ENCODE data around the gene DOK7. TPM values are rescaled to one million over a fixed set of nuclear protein-coding genes. Genes with fewer than 3 reads are reported as not detected.

Gene DOK7
- polyA plus RNA-seq, 4 donors: 0.28 to 7.5 (median 0.81) TPM; not detected in 1

DNA sequence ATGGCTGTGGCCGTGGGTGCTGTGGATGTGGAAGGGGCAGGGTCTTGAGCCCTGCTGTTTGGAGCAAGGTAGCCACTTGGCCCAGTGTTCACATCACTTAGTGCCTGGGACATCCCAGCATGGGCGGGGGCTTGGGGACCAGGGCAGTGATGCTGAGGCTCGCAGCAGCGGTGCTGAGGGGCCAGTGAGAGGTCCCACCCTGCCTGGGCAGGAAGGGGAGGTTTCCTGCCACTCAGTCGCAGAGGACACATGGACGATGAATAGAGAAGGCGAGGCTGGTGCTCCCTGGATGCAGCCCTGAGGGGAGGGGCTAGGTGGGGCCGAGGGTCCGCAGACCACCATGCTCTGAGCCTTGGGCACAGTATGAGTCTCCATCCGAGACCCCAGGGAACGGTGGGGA, 25.7 kb downstream of the DOK7 start:
- H3K27ac ChIP-seq (ENCODE audit: low read depth in 1 of 3, low read length in 2 of 3): no peak overlapping the region
- DNase-seq (no peak), FAIRE-seq (no peak)
- H3K9me3 ChIP-seq (ENCODE audit: control insufficient read depth in 2 of 2, insufficient read depth in 1 of 2, low read depth in 1 of 2, low read length in 1 of 2): no peaks in the 10 kb centered on the region
- H3K27me3 ChIP-seq (ENCODE audit: control insufficient read depth in 3 of 3, insufficient read depth in 3 of 3, low read length in 3 of 3): peaks cover 7 to 76% (median 9%) of the 10 kb centered on the region in 3 donors
- WGBS, 3 donors: 31 to 46% (median 41%) methylated on average over 11 of the region's 11 CpGs
- no peak overlapping the region for H3K4me3 ChIP-seq (ENCODE audit: low read depth in 1 of 3, low read length in 3 of 3)
- H3K4me1 ChIP-seq (ENCODE audit: control insufficient read depth in 3 of 3, insufficient read depth in 2 of 3, low read depth in 1 of 3, low read length in 2 of 3): peaks cover 0 to 23% (median 0%) of the 10 kb centered on the region in 3 donors
- H3K36me3 ChIP-seq (ENCODE audit: control insufficient read depth in 3 of 3, insufficient read depth in 2 of 3, low read depth in 1 of 3, low read length in 3 of 3): no peaks in the 10 kb centered on the region

DNA sequence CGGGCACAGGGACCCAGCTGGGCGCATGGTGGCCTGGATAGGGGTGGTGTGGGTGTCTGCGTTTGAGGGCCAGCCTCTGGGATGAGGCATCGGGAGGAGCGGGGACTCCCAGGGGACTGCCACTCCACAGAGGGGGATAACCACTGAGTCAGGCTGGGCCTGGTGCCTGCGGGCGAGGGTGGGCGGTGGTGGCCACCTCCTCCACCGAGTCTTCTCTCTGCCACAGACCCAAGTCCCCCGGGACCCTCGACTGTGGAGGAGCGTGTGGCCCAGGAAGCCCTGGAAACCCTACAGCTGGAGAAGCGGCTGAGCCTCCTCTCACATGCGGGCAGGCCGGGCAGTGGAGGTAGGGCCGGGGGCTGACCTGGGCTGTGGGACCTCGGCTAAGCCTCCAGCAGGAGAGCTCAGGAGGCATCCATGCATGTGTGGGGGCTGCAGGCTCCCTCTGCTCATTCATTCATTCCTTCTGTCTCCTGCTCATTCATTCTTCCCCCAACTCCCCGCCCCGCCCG, 26.4 kb downstream of the DOK7 start:
- Histone ChIP-seq H3K36me3 (ENCODE audit: control insufficient read depth in 3 of 3, insufficient read depth in 2 of 3, low read depth in 1 of 3, low read length in 3 of 3) (peaks cover 0 to 3% (median 0%) of the 10 kb centered on the region in 3 donors), H3K4me1 (ENCODE audit: control insufficient read depth in 3 of 3, insufficient read depth in 2 of 3, low read depth in 1 of 3, low read length in 2 of 3) (peaks cover 0 to 27% (median 0%) of the 10 kb centered on the region in 3 donors), H3K27ac (ENCODE audit: low read depth in 1 of 3, low read length in 2 of 3) (no peak overlapping the region), H3K27me3 (ENCODE audit: control insufficient read depth in 3 of 3, insufficient read depth in 3 of 3, low read length in 3 of 3) (peaks cover 6 to 70% (median 6%) of the 10 kb centered on the region in 3 donors), H3K9me3 (ENCODE audit: control insufficient read depth in 2 of 2, insufficient read depth in 1 of 2, low read depth in 1 of 2, low read length in 1 of 2) (no peaks in the 10 kb centered on the region), H3K4me3 (ENCODE audit: low read depth in 1 of 3, low read length in 3 of 3) (no peak overlapping the region)
- WGBS, 3 donors: 42 to 51% (median 46%) methylated on average over 17 to 20 of the region's 20 CpGs
- no peak for FAIRE-seq
- DNase-seq: no peak

DNA sequence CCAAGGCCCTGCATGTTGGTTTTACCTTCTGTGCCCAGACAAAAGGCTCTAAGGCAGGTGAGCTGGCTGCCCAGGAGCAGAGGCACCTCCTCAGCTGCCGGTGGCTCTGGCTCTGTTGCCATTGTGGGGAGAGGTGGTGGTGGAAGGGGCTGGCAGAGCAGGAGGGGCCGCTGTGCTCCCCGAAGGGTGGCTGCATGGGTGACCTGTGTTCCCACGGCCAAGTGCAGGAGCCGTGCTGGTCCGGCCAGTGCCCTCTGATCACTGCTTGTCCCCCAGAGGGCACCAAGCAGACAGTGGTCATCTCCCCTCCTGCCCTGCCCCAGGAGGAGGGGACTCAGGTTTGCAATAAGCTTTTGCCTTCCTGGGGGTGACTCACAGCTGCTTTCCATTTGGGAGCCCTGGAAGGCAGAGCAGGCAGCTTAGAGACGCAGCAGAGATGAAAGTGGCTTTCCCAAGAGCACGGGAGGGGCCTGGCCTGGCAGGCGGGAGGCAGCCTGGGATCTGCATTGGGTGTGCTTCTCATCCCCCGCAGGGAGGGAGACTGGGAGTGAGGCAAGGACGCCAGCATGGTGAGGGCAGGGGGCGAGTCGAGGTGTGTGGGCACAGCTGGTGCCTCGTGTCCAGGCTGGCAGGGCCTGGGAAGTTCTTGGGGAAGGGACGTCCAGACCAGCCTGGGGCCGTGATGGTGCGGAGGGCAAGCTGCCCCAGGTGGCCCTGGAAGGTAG, 28.7 kb downstream of the DOK7 start:
- no peak for DNase-seq

DNA sequence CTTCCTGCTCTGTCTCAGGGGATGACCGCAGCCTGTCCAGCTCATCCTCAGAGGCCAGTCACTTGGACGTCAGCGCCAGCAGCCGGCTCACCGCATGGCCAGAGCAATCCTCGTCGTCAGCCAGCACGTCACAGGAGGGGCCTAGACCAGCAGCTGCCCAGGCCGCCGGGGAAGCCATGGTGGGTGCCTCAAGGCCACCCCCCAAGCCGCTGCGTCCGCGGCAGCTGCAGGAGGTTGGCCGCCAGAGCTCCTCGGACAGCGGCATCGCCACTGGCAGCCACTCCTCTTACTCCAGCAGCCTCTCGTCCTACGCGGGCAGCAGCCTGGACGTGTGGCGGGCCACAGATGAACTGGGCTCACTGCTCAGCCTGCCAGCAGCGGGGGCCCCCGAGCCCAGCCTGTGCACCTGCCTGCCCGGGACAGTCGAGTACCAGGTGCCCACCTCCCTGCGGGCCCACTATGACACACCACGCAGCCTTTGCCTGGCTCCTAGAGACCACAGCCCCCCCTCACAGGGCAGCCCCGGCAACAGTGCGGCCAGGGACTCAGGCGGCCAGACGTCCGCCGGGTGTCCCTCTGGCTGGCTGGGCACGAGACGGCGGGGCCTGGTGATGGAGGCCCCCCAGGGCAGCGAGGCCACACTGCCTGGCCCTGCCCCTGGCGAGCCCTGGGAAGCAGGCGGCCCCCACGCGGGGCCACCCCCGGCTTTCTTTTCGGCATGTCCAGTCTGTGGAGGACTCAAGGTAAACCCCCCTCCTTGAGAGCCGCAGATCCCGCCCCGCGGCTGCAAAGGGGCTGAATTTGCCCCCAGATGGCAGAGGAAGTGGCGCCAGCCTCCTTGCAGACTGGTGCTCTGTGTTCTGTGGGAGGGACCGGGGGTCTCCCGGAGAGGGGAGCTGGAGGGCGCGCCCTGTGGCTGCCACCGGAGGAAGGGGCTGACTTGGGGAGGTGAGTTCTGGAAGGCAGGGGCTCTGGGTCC, 29.9 kb downstream of the DOK7 start:
- peaks cover 2 to 36% (median 4%) of the 10 kb centered on the region in 3 donors for H3K27me3 ChIP-seq (ENCODE audit: control insufficient read depth in 3 of 3, insufficient read depth in 3 of 3, low read length in 3 of 3)
- 70 to 82% (median 76%) methylated on average over 51 to 55 of the region's 55 CpGs for WGBS, 3 donors
- H3K36me3 ChIP-seq (ENCODE audit: control insufficient read depth in 3 of 3, insufficient read depth in 2 of 3, low read depth in 1 of 3, low read length in 3 of 3): peaks cover 0 to 13% (median 0%) of the 10 kb centered on the region in 3 donors
- no peak overlapping the region for H3K27ac ChIP-seq (ENCODE audit: low read depth in 1 of 3, low read length in 2 of 3)
- peaks cover 0 to 46% (median 0%) of the 10 kb centered on the region in 3 donors for H3K4me1 ChIP-seq (ENCODE audit: control insufficient read depth in 3 of 3, insufficient read depth in 2 of 3, low read depth in 1 of 3, low read length in 2 of 3)
- no peak for FAIRE-seq
- no peak for DNase-seq
- H3K9me3 ChIP-seq (ENCODE audit: control insufficient read depth in 2 of 2, insufficient read depth in 1 of 2, low read depth in 1 of 2, low read length in 1 of 2): no peaks in the 10 kb centered on the region
- H3K4me3 ChIP-seq (ENCODE audit: low read depth in 1 of 3, low read length in 3 of 3): no peak overlapping the region

More for the DNA sequence above, 28.7 kb downstream of the DOK7 start:
- peaks cover 0 to 34% (median 0%) of the 10 kb centered on the region in 3 donors for H3K4me1 ChIP-seq (ENCODE audit: control insufficient read depth in 3 of 3, insufficient read depth in 2 of 3, low read depth in 1 of 3, low read length in 2 of 3)
- no peak for FAIRE-seq
- H3K4me3 ChIP-seq (ENCODE audit: low read depth in 1 of 3, low read length in 3 of 3): no peak overlapping the region
- no peak overlapping the region for H3K27ac ChIP-seq (ENCODE audit: low read depth in 1 of 3, low read length in 2 of 3)
- no peaks in the 10 kb centered on the region for H3K9me3 ChIP-seq (ENCODE audit: control insufficient read depth in 2 of 2, insufficient read depth in 1 of 2, low read depth in 1 of 2, low read length in 1 of 2)
- WGBS, 3 donors: 40 to 65% (median 59%) methylated on average over 17 of the region's 17 CpGs
- H3K27me3 ChIP-seq (ENCODE audit: control insufficient read depth in 3 of 3, insufficient read depth in 3 of 3, low read length in 3 of 3): peaks cover 2 to 46% (median 4%) of the 10 kb centered on the region in 3 donors
- peaks cover 0 to 7% (median 0%) of the 10 kb centered on the region in 3 donors for H3K36me3 ChIP-seq (ENCODE audit: control insufficient read depth in 3 of 3, insufficient read depth in 2 of 3, low read depth in 1 of 3, low read length in 3 of 3)

DNA sequence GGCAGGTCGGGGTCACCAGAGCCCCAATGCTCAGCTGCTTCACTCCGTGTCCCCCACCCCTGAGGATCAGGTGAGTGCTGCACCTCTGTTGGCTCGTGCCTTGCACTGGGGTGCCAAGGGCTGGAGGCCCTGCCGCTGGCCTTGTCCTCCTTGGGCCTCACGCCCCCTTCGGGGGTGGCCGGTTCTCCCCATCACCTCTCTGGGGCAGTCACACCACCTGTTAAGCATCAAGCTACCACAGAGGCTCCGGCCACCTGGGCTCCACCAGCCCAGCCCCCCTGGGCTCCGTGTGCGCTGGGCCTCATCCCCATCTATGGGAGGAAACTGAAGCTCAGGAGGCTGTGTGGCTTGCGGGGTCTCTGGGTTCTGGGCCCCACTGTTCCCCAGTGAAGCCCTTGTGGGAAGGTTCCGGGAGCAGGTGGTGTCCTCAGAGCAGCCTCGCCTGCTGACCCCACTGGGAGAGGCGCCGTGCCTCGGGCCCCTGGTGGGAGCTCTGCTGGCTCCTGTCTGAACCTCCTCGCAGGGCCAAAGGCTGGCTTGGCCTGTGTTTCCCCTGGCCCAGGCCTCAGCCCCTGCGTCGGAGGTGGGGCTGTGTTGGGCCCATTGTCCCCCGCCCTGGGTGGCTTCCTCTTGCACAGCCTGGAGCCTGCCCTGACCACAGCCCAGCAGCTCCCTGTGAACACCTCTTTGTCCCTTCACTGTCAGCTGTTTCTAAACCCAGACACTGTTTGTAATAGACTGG, 30.8 kb downstream of the DOK7 start:
- Histone ChIP-seq H3K27me3 (ENCODE audit: control insufficient read depth in 3 of 3, insufficient read depth in 3 of 3, low read length in 3 of 3) (peaks cover 2 to 27% (median 4%) of the 10 kb centered on the region in 3 donors), H3K9me3 (ENCODE audit: control insufficient read depth in 2 of 2, insufficient read depth in 1 of 2, low read depth in 1 of 2, low read length in 1 of 2) (no peaks in the 10 kb centered on the region), H3K36me3 (ENCODE audit: control insufficient read depth in 3 of 3, insufficient read depth in 2 of 3, low read depth in 1 of 3, low read length in 3 of 3) (peaks cover 0 to 21% (median 0%) of the 10 kb centered on the region in 3 donors), H3K4me1 (ENCODE audit: control insufficient read depth in 3 of 3, insufficient read depth in 2 of 3, low read depth in 1 of 3, low read length in 2 of 3) (peaks cover 0 to 47% (median 0%) of the 10 kb centered on the region in 3 donors), H3K4me3 (ENCODE audit: low read depth in 1 of 3, low read length in 3 of 3) (no peak overlapping the region), H3K27ac (ENCODE audit: low read depth in 1 of 3, low read length in 2 of 3) (peak overlapping the region in 1 of 3 donors; percentile 55)
- WGBS, 3 donors: 44 to 56% (median 48%) methylated on average over 16 to 20 of the region's 20 CpGs
- DNase-seq (no peak), FAIRE-seq (no peak)

DNA sequence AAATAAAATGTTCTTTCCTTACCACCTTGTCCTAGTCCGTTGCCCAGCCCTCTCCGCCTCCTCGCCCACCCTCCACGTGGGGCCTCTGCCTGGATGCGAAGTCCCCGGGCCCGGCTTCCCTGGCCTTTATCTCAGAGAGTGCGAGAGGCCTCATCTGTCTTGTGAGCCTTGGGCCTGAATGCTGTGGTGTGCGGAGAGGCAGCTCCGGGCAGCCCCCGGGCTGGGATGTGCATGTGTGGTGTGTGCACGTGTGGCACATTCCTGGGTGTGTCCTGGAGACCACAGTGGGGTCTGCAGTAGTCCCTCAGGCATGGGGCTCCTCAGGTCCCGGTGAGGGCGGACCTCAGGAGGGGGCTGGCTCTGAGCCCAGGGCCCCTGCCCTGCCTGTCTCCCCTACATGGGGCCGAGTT, 31.4 kb downstream of the DOK7 start:
- WGBS, 3 donors: 17 to 36% (median 27%) methylated on average over 14 to 15 of the region's 15 CpGs
- no peak for FAIRE-seq
- peak overlapping the region in 1 of 3 donors; percentile 55 for H3K27ac ChIP-seq (ENCODE audit: low read depth in 1 of 3, low read length in 2 of 3)

DNA sequence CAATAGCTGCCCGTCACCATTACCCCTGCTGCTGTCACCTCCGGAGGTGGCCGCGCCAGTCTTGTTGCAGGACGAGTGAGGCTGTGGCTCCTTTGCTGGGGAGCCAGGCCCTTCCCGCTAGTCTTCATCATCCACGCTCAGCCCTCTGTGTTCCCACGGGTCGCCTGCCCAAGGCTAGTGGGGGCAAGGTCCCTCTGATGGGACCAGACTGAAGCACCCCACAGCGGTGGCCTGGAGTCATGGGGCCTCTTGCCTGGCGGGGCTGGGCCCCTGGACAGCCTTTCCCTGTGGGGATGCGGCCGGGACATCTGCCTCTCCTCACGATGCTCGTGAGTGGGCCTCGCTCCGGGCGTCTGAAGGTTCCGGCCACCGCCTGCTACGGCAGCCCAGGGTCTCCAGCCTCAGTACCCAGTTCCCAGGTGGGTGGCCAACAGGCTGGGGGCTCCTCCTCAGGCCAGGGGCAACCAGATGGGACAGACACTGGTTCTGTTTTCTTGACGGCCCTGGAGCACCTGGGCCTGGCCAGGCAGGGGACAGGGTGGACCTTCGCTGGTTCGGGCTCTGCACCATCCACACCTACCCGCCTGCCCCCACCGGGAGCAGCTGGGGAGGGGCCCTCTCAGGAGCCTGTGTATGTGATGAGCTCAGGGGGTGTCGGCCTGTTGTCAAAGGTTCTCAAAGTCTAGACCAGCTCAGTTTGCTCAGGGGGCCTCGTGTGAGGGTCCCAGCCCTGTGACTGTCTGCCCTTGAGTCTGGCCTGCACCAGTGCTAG, 32.3 kb downstream of the DOK7 start:
- H3K4me1 ChIP-seq (ENCODE audit: control insufficient read depth in 3 of 3, insufficient read depth in 2 of 3, low read depth in 1 of 3, low read length in 2 of 3): peaks cover 0 to 47% (median 0%) of the 10 kb centered on the region in 3 donors

More for the DNA sequence above, 31.4 kb downstream of the DOK7 start:
- no peak overlapping the region for H3K4me3 ChIP-seq (ENCODE audit: low read depth in 1 of 3, low read length in 3 of 3)
- peaks cover 0 to 47% (median 0%) of the 10 kb centered on the region in 3 donors for H3K4me1 ChIP-seq (ENCODE audit: control insufficient read depth in 3 of 3, insufficient read depth in 2 of 3, low read depth in 1 of 3, low read length in 2 of 3)
- H3K9me3 ChIP-seq (ENCODE audit: control insufficient read depth in 2 of 2, insufficient read depth in 1 of 2, low read depth in 1 of 2, low read length in 1 of 2): no peaks in the 10 kb centered on the region
- peaks cover 0 to 27% (median 0%) of the 10 kb centered on the region in 3 donors for H3K36me3 ChIP-seq (ENCODE audit: control insufficient read depth in 3 of 3, insufficient read depth in 2 of 3, low read depth in 1 of 3, low read length in 3 of 3)
- H3K27me3 ChIP-seq (ENCODE audit: control insufficient read depth in 3 of 3, insufficient read depth in 3 of 3, low read length in 3 of 3): peaks cover 2 to 21% (median 4%) of the 10 kb centered on the region in 3 donors
- peak in 1 of 2 donors; percentile 70 for DNase-seq

More for the DNA sequence above, 32.3 kb downstream of the DOK7 start:
- Histone ChIP-seq H3K36me3 (ENCODE audit: control insufficient read depth in 3 of 3, insufficient read depth in 2 of 3, low read depth in 1 of 3, low read length in 3 of 3) (peaks cover 0 to 36% (median 0%) of the 10 kb centered on the region in 3 donors), H3K9me3 (ENCODE audit: control insufficient read depth in 2 of 2, insufficient read depth in 1 of 2, low read depth in 1 of 2, low read length in 1 of 2) (no peaks in the 10 kb centered on the region), H3K27me3 (ENCODE audit: control insufficient read depth in 3 of 3, insufficient read depth in 3 of 3, low read length in 3 of 3) (peaks cover 2 to 18% (median 4%) of the 10 kb centered on the region in 3 donors), H3K4me3 (ENCODE audit: low read depth in 1 of 3, low read length in 3 of 3) (no peak overlapping the region), H3K27ac (ENCODE audit: low read depth in 1 of 3, low read length in 2 of 3) (peak overlapping the region in 1 of 3 donors; percentile 75)
- 44 to 71% (median 51%) methylated on average over 20 to 28 of the region's 28 CpGs for WGBS, 3 donors
- no peak for DNase-seq
- FAIRE-seq: no peak

All from small intestine (tissue), 7 donors.